Tibial artery (tissue), 4 donors: ENCODE results near the gene KRT78.
"Not testable (repeated sequence)": the region's sequence is repeated elsewhere in the genome, so short reads cannot be mapped to it uniquely, and the experiment has no call there.

Experiments
- DNase-seq, 2 donors: peaks; one replicate each; pipeline ENCODE4 v3.0.0-alpha.2; 2019
- H3K27ac ChIP-seq, 2 donors: fragments of 200-600 bp; sonication (generic) in 1 of 2; 1 replicate in 1 of 2; 2 replicates in 1 of 2; pipeline ENCODE4 v1.5.1; 2018 to 2019; ENCODE audit warnings: mild to moderate bottlenecking in 1 of 2
- H3K27me3 ChIP-seq, 2 donors: fragments of 200-600 bp; sonication (generic) in 1 of 2; one replicate each; pipeline versions ENCODE4 v1.5.1 to v1.6.0; 2016 to 2019
- H3K36me3 ChIP-seq, 3 donors: fragments of 200-600 bp; sonication (generic) in 2 of 3; one replicate each; pipeline ENCODE4 v1.5.1; 2016 to 2019; ENCODE audit warnings: mild to moderate bottlenecking in 2 of 3
- H3K4me1 ChIP-seq, 4 donors: fragments of 200-600 bp; sonication (generic) in 2 of 4; 1 replicate in 3 of 4; 2 replicates in 1 of 4; pipeline ENCODE4 v1.5.1; 2016 to 2019
- H3K4me3 ChIP-seq, 2 donors: fragments of 200-600 bp; sonication (generic) in 1 of 2; 1 replicate in 1 of 2; 2 replicates in 1 of 2; pipeline ENCODE4 v1.5.1; 2018 to 2019; ENCODE audit warnings: mild to moderate bottlenecking in 2 of 2
- H3K9me3 ChIP-seq, 3 donors: fragments of 200-600 bp; sonication (generic) in 1 of 3; one replicate each; pipeline ENCODE4 v1.5.1; 2016 to 2019
- CTCF ChIP-seq, 2 experiments: fragments of 200-600 bp in 1 of 2; fragments of 450-650 bp in 1 of 2; IDR thresholded peaks; one replicate each; pipeline ENCODE4 v1.5.1; 2017 to 2019; ENCODE audit warnings: antibody characterized with exemption in 2 of 2, mild to moderate bottlenecking in 1 of 2, moderate library complexity in 1 of 2
- intact Hi-C: fragments of 100-400 bp; cut with DNase I; formaldehyde crosslinking; loops from one replicate; pipeline ENCODE4 v1.15.0; 2023; ENCODE audit warnings: low total_unique reads

KRT78 gene

GRCh38 chr12:52796429-52796794 is 52.4 kb downstream of the KRT78 start:
- Histone ChIP-seq H3K9me3 (no peaks in the 10 kb centered on the region), H3K4me1 (no peaks in the 10 kb centered on the region), H3K4me3 (no peak overlapping the region), H3K27me3 (peaks cover 0 to 9% of the 10 kb centered on the region in 2 donors), H3K27ac (no peak overlapping the region), H3K36me3 (no peaks in the 10 kb centered on the region)
- no peak for DNase-seq
- intact Hi-C loops: no loop called here
- no peak for TF ChIP-seq CTCF (IDR thresholded peaks at IDR 0.05)

GRCh38 chr12:52795694-52796428 is 52.9 kb downstream of the KRT78 start, which contains the start of gene KRT3:
Gene KRT3 (minus strand): TSS chr12:52796117. CDS start chr12:52796042, 75 bp downstream.
- Histone ChIP-seq H3K36me3 (no peaks in the 10 kb centered on the region), H3K4me1 (no peaks in the 10 kb centered on the region), H3K4me3 (no peak within 1 kb of the TSS), H3K27ac (no peak within 1 kb of the TSS), H3K9me3 (no peaks in the 10 kb centered on the region), H3K27me3 (peaks cover 0 to 14% of the 10 kb centered on the region in 2 donors)
- no peak for TF ChIP-seq CTCF (IDR thresholded peaks at IDR 0.05)
- intact Hi-C loops: no loop called here
- no peak for DNase-seq

- H3K27me3 ChIP-seq: peaks cover 0 to 20% of the 10 kb centered on the region in 2 donors
- intact Hi-C loops, H3K36me3 ChIP-seq, H3K9me3 ChIP-seq, DNase-seq, H3K27ac ChIP-seq, H3K4me3 ChIP-seq, H3K4me1 ChIP-seq: not testable (repeated sequence)
Observed at GRCh38 chr12:52795332-52795674, 53.5 kb downstream of the KRT78 start.

- no peaks in the 10 kb centered on the region for H3K36me3 ChIP-seq
- no peak overlapping the region for H3K4me3 ChIP-seq
- no peak overlapping the region for H3K27ac ChIP-seq
- no peak for TF ChIP-seq CTCF (IDR thresholded peaks at IDR 0.05)
- no peak for DNase-seq
- intact Hi-C loops: no loop called here
- no peaks in the 10 kb centered on the region for H3K9me3 ChIP-seq
- H3K27me3 ChIP-seq: peaks cover 0 to 26% of the 10 kb centered on the region in 2 donors
- H3K4me1 ChIP-seq: peaks cover 0 to 8% (median 2%) of the 10 kb centered on the region in 4 donors
Observed at GRCh38 chr12:52794479-52795331, 54.1 kb downstream of the KRT78 start.

- peaks cover 0 to 8% (median 2%) of the 10 kb centered on the region in 4 donors for H3K4me1 ChIP-seq
- no peaks in the 10 kb centered on the region for H3K36me3 ChIP-seq
- intact Hi-C loops: no loop called here
- no peaks in the 10 kb centered on the region for H3K9me3 ChIP-seq
- no peak overlapping the region for H3K27ac ChIP-seq
- H3K27me3 ChIP-seq: peaks cover 0 to 34% of the 10 kb centered on the region in 2 donors
- no peak for TF ChIP-seq CTCF (IDR thresholded peaks at IDR 0.05)
- no peak for DNase-seq
- no peak overlapping the region for H3K4me3 ChIP-seq
Observed at GRCh38 chr12:52792185-52793029, 56.4 kb downstream of the KRT78 start.
